MM.1S (cell line): ENCODE data around the gene GNG13.

Experiments used
- CTCF ChIP-seq: fragments of 300-600 bp; sonication (generic); IDR thresholded peaks from 2 replicates; pipeline ENCODE4 v1.5.1; 2016; ENCODE audit warnings: antibody characterized with exemption, low read length, mixed read lengths
- EZH2 ChIP-seq: fragments of 300-600 bp; sonication (generic); optimal IDR thresholded peaks from 2 replicates; pipeline ENCODE3; 2017; ENCODE audit warnings: low read depth, mild to moderate bottlenecking, antibody characterized with exemption, low read length, mixed read lengths
- EZH2phosphoT487 ChIP-seq: fragments of 300-600 bp; sonication (generic); IDR thresholded peaks from 2 replicates; pipeline ENCODE4 v1.6.1; 2018; ENCODE audit warnings: antibody characterized with exemption, low read length

- no peak for TF ChIP-seq CTCF
- no peak for TF ChIP-seq EZH2
- TF ChIP-seq EZH2phosphoT487, result no peak
These were observed 3.2 kb upstream of the GNG13 start for GRCh38 chr16:803754-804080.
